Measurements from ENCODE around the gene CADM4. TPM values are rescaled to one million over a fixed set of nuclear protein-coding genes. Genes with fewer than 3 reads are reported as not detected.
"Not testable (repeated sequence)": the region's sequence is repeated elsewhere in the genome, so short reads cannot be mapped to it uniquely, and the experiment has no call there.

Gene CADM4
- total and polyA plus RNA-seq, 4 donors: 0.47 to 4.9 (median 3.3) TPM

GRCh38 chr19:43651758-43652545 is 12.3 kb upstream of the CADM4 start:
- H3K27ac ChIP-seq (ENCODE audit: low read depth in 1 of 2, low read length in 2 of 2): no peak overlapping the region
- peaks cover 0 to 11% (median 0%) of the 10 kb centered on the region in 4 donors for H3K36me3 ChIP-seq (ENCODE audit: control insufficient read depth in 4 of 4, insufficient read depth in 3 of 4, low read depth in 1 of 4, low read length in 3 of 4)
- WGBS: 56% methylated on average over 14 of the region's 14 CpGs
- peaks cover 0 to 4% (median 0%) of the 10 kb centered on the region in 4 donors for H3K4me1 ChIP-seq (ENCODE audit: control insufficient read depth in 4 of 4, insufficient read depth in 4 of 4, low read length in 3 of 4)
- no peak overlapping the region for H3K4me3 ChIP-seq (ENCODE audit: low read depth in 1 of 3, low read length in 3 of 3)
- H3K27me3 ChIP-seq (ENCODE audit: control insufficient read depth in 4 of 4, insufficient read depth in 4 of 4, low read length in 3 of 4): no peaks in the 10 kb centered on the region
- no peak for TF ChIP-seq ATF3 (IDR thresholded peaks at IDR 0.05)
- no peak for TF ChIP-seq HNF4A (conservative IDR thresholded peaks at IDR 0.05)
- no peak for TF ChIP-seq GABPA (IDR thresholded peaks at IDR 0.05 in 1 of 2, conservative IDR thresholded peaks at IDR 0.05 in 1 of 2)
- no peak for TF ChIP-seq SP1 (IDR thresholded peaks at IDR 0.05)
- TF ChIP-seq HNF4G (IDR thresholded peaks at IDR 0.05): no peak
- TF ChIP-seq CTCF (IDR thresholded peaks at IDR 0.05; ENCODE audit: low read depth, low read length, missing input control): peak; percentile 78
- TF ChIP-seq RAD21 (IDR thresholded peaks at IDR 0.05): peak; percentile 84 to 91
- no peak for TF ChIP-seq NR2F2 (IDR thresholded peaks at IDR 0.05)
- no peak for TF ChIP-seq REST (IDR thresholded peaks at IDR 0.05)
- TF ChIP-seq RXRA (IDR thresholded peaks at IDR 0.05): peak; percentile 17 to 34
- no peak for TF ChIP-seq FOXA1 (IDR thresholded peaks at IDR 0.05)
- no peak for TF ChIP-seq YY1 (IDR thresholded peaks at IDR 0.05)
- no peak for TF ChIP-seq FOXA2 (IDR thresholded peaks at IDR 0.05)
- H3K9ac ChIP-seq (ENCODE audit: low read depth in 1 of 2, low read length in 2 of 2): no peak overlapping the region
- no peaks in the 10 kb centered on the region for H3K9me3 ChIP-seq (ENCODE audit: control insufficient read depth in 4 of 4, low read length in 3 of 4)
- DNase-seq (ENCODE audit: low spot score): peak; percentile 58

- not testable (repeated sequence) for H3K9me3 ChIP-seq (ENCODE audit: control insufficient read depth in 4 of 4, low read length in 3 of 4); H3K4me3 ChIP-seq (ENCODE audit: low read depth in 1 of 3, low read length in 3 of 3); H3K4me1 ChIP-seq (ENCODE audit: control insufficient read depth in 4 of 4, insufficient read depth in 4 of 4, low read length in 3 of 4); DNase-seq (ENCODE audit: low spot score); H3K27ac ChIP-seq (ENCODE audit: low read depth in 1 of 2, low read length in 2 of 2); H3K9ac ChIP-seq (ENCODE audit: low read depth in 1 of 2, low read length in 2 of 2); H3K27me3 ChIP-seq (ENCODE audit: control insufficient read depth in 4 of 4, insufficient read depth in 4 of 4, low read length in 3 of 4); H3K36me3 ChIP-seq (ENCODE audit: control insufficient read depth in 4 of 4, insufficient read depth in 3 of 4, low read depth in 1 of 4, low read length in 3 of 4)
- WGBS: 99% methylated on average over 7 of the region's 7 CpGs
These were observed 10.6 kb upstream of the CADM4 start for GRCh38 chr19:43650276-43650675.

All from liver (tissue), 9 donors.